Measurements from ENCODE around the gene MRRF. TPM values are rescaled to one million over a fixed set of nuclear protein-coding genes. Genes with fewer than 3 reads are reported as not detected.
"Not testable (repeated sequence)": the region's sequence is repeated elsewhere in the genome, so short reads cannot be mapped to it uniquely, and the experiment has no call there.

MRRF gene
- total RNA-seq, 1 experiment from 2014 or later: 37.9 TPM

DNA sequence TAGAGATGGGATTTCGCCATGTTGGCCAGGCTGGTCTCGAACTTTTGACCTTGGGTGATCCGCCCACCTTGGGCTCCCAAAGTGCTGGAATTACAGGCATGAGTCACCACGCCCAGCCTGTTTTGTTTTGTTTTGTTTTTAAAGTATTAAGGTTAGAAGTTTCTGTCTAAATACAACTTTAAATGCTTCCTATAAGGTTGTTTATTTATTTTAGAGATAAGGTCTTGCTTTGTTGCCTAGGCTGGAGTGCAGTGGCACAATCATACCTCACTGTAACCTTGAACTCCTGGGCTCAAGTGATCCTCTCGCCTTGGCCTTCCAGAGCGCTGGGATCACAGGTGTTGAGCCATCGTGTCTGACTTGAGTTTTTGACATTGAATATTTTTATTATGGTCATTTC lies 11.4 kb downstream of the MRRF start:
- DNase-seq (ENCODE audit: low read depth): peak; percentile 69

DNA sequence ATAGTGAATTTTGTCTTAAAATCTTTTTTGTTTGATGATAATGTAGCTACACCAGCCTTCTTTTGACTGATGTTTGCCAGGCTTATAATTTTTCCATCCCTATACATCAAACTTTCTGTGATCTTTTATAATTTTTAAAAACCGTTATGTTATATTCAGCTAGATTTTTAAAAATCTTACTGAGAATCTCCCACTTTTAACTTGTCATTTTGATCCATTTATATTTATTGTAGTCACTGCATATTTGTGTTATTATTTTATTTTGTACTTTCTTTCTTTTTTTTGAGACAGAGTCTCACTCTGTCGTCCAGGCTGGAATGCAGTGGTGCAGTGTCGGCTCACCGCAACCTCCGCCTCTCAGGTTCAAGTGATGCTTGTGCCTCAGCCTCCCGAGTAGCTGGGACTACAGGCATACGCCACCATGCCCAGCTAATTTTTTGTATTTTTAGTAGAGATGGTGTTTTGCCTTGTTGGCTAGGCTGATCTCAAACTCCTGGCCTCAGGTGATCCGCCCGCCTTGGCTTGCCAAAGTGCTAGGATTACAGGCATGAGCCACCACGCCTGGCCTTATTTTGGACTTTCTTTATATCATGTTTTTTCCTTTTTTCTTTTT lies 12.7 kb downstream of the MRRF start:
- no peak for DNase-seq (ENCODE audit: low read depth)

DNA sequence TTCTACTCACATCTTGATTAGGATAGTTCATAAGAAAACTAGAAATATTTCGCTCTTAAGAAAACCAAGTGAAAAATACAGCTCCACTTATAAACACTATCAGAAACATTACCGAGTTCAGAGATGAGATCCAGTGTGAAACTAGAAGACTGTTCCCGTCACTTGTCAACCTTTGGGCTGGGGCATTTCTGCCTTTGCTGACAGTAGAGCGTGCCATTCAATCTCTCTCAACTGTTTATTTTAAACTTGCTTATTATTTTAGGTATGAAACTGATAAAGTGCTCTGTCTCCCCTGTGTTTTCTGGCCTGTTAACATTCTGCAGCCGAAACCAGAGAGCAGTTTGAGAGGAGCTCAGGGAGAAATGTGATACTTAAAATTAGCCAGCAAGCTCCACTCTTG lies 16.7 kb downstream of the MRRF start:
- no peak for DNase-seq (ENCODE audit: low read depth)

DNA sequence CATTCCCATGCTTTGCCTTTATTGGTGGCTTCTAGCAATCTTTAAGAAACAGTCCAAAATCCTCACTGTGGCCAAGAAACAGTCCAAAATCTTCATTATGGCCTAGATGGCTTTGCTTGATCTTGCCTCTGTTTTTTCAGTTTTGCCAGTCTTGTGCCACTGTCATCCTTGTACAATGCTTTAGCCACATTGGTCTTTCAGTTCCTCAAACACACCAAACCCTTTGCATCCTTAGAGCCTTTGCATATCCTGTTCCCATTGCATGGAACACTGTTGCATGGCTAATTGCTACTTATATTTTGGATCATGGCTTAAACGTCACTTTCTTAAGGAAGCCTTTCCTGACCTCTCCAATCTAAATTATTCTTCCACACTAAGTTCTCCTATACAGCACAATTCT lies 22.1 kb downstream of the MRRF start:
- no peak for DNase-seq (ENCODE audit: low read depth)

DNA sequence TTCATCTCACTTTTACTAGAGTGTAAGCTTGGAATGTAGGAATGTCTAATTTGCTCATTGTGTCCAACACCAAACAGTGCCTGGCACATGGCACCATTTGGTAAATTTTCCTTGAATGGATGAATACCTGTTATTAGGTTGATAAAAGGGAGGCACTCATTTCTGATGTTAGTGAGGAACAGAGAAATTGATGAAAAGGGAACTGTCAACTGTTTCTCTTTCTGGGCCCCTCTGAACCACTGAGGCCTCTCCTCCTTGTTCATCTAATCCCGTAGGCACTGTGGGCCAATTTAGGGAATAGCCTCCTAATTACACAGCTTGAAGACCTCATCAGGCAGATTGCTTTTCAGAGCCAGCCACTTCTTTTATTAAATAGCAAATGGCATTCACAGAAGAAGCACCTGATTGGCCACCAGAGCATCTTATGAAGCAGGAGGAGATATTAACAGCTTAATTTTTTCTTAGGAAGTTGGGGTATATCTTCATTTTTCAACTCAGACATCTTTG lies 22.6 kb downstream of the MRRF start:
- no peak for DNase-seq (ENCODE audit: low read depth)

DNA sequence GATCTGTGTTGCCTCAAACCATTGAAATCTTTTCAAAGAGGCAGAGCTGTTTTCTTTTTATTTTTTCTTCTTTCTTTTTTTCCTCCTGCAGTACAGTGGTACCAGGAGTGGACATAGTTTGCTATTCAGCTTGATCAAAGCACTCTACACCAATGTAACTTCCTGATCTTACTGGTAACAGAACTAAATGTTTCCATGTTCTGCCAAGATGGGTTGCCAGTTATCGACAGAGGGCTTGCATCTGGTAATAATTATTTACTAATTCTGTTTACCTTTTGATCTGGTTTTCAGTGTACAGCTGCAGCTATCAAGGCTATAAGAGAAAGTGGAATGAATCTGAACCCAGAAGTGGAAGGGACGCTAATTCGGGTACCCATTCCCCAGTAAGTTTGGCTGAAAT lies 26.8 kb downstream of the MRRF start:
- DNase-seq (ENCODE audit: low read depth): no peak

DNA sequence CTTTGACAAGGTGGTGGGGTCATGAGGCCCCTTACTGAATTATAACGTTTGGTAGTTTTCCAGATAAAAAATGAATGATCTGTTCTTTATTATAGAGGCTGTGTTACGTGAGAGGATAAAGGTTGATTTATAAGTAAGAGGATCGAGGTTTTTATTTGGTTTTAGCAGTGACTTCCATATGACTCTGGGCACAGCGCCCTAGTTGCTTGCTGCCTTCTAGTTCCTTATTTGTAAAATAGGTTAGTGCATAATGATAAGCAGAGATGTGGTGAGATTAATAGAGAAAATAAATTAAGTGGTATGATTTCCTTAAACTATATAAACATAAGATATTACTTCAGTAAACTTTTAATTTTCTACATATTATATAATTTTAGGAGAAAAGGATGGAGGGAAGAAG lies 29.8 kb downstream of the MRRF start:
- no peak for DNase-seq (ENCODE audit: low read depth)

DNA sequence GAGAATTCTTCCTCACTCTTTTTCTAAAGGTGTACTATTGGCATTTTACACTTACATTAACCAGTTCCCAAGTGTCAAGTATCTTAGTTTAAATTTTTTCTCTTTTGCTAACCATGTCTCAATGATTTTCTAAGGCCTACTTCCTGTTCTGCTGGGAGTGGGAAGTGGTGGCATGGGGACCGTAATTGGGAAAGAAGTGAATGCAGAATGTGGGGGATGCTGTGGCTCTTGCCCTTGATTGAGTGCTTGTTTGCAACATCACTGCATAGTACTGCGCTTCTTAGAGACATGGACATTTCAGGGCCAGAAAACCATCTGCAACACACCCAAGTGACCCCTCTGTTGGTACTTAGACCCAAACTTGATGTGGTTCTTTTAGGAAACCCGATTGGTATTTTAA lies 32.8 kb downstream of the MRRF start:
- DNase-seq (ENCODE audit: low read depth): no peak

DNA sequence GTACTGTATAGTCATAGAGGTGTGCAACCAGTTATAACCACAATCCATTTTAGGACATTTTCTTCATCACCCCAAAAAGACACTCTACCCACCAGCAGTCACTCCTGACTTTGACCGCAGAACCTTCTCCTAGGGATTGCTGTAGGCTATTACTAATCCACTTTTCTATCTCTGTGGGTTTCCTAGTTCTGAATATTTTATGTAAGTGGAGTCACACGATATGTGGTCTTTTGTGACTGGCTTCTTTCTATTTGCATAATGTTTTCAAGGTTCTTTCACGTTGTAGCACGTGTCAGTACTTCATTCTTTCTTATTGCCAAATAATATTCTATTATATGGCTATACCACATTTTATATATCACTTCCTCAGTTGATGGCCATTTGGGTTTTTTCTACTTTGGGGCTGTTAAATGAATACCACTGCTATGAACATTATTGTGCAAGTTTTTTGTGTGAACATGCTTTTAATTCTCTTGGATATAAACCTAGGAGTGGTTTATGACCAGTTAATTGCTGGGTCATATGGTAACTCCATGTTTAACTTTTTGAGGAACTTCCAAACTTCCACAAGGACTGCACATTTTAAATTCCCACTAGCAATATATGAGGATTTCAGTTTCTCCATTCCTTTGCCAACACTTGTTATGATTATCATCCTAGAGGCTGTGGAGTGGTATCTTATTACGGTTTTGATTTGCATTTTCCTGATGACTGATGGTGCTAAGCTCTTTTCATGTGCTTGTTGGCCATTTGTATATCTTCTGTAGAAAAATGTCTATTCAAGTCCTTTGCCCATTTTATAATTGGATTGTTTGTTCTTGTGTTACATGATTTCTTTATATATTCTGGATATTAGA lies 37.8 kb downstream of the MRRF start:
- peak; percentile 49 for DNase-seq (ENCODE audit: low read depth)

DNA sequence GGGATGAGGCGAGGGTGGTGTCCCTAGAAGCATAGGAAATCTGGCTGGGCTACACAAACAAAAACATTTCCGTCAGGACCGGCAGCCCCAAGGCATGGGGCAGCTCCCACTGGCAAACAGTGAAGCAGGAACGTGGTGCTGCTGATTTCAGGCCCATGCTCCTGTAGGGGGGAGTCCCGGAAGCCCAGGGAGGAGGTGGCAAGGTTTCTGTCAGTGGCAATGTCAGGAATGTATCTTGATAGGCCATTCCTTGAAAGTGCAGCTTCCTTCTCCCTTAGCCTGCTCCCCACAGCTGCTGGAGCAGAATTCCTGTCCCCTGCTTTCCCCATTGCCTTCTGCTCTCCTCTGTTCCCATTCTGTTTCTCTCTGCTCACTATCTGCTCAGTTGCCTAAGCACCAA lies 42.4 kb downstream of the MRRF start:
- no peak for DNase-seq (ENCODE audit: low read depth)

DNA sequence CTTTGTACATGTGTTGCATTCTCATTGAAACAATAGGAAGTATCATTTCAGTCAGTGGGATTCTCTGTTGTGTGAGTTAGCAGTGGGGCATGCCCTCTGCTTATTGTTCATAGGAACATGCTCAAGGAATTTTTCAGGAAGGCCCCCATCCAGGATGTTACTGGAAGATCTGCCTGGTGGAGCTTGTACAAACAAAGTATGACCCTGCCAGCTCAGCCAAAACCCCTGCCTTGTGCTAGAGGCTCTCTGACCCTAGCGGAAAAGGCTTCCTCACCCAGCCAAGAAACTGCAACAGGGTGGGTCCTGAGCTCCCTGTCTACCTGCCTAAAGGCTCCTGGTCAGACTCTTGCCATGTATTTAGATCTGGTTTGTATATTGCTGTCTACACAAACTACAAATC lies 43.2 kb downstream of the MRRF start:
- DNase-seq (ENCODE audit: low read depth): no peak

DNA sequence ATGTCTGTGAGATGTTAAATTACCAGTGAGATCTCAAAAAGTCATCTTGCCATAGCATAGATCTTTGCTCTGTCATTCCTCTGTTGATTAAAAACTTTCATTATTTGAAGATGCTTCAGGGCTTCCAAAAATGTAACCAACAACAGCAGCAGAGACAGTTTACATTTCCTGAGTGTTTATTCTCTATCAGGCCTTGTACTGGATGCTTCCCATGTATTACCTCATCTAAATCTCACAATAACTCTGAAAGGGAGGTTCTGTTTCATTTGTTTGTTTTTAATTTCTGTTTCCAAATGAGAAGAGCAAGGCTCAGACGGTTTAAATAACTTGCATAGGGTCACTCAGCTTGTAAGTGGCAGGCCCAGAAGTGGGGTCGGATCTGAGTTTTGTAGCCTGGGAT lies 45.2 kb downstream of the MRRF start:
- DNase-seq (ENCODE audit: low read depth): no peak

DNA sequence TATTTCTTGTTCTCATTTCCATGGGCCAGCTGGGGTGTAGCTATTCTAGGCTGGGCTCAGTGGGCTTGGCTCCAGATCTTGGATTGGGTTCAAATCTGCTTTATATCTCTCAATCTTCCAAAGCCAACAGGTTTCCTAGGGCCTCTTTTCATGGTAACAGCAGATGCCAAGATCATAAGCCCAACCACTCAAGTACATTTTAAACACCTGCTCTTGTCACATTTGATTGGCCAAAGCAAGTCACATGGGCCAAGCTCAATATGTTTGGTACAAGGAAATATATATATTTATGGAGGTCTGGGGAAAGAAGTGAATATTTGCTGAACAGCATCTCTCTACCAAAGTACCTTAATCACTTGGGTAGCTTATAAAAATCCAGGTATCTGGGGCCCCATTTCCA lies 49.5 kb downstream of the MRRF start:
- no peak for DNase-seq (ENCODE audit: low read depth)

DNA sequence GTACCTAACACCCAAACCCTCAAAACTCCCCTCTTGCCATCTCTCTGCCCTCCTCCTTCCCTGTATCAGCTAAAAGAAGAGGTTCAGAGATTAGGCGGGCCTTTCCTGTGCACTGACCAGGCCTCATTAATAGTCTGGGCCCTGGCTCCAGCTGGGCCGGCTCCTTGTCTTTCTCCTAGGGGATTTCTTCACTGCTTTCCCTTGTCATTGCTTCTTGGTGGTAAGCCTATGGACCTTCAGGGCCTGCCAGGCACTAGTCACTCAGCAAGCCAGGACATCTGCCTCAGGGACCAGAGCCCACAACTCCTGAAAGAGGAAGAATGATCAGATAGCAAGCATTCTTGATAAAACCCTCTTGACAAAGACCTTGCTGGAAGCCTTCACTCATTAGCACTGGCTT lies 50.9 kb downstream of the MRRF start:
- DNase-seq (ENCODE audit: low read depth): no peak

DNA sequence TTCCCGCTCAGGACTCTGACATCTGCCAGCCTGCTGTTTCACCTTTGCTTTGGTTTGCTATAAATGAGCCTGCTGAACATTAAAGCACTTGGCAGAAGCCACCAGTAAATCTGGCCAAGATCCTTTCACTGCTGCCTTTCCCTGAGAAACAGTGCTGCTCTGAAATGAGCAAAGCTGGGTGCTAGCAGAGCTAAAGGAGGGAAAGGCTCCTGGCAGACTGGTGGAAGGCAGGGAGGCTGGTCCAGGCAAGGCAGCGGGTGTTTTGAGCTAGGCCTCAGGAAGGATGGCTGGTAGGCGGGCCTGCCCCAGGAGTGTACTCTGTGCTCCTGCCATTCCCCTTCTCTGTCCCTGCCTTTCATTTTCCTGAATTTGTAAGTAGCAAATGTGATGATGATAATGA lies 53.6 kb downstream of the MRRF start:
- DNase-seq (ENCODE audit: low read depth): no peak

DNA sequence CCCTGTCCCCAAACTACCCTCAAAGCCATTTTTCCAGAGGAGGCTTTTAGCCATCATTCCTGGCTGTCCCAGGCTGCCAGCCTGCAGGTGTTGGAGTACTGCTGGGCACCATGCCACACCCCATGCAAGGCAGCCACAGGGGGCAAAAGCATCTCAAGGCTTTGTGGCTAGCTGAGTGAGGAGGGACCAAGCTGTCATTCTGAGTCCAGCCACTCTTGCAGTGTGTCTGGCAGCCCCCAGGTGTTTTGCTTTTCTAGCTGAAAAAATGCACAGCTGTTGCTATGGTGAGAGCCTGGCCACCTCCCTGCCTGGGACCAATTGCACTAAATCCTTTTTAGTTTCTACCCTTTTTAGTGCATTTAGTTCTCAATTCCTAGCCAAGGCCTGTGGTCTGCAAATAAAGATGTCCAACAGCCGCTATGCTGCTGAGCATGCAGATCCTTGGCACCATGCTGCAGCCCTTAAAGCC lies 55.8 kb downstream of the MRRF start:
- no peak for DNase-seq (ENCODE audit: low read depth)

DNA sequence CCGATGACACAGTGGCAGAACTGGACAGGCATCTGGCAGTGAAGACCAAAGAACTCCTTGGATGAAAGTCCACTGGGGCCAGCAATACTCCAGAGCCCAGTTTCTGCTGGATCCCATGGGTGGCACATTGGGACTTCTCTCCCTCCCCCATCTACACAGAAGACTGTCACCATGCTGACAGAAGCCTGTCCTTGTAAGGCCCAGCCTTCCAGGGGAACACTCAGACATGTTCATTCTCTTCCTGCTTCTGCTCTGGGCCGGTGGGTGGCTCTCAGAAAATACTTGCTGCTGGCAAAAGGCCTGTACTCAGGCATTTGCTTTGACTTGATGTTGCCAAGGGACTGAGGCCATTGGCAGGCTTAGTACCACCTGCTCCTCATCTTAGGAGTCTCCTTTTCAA lies 57.9 kb downstream of the MRRF start:
- DNase-seq (ENCODE audit: low read depth): no peak

DNA sequence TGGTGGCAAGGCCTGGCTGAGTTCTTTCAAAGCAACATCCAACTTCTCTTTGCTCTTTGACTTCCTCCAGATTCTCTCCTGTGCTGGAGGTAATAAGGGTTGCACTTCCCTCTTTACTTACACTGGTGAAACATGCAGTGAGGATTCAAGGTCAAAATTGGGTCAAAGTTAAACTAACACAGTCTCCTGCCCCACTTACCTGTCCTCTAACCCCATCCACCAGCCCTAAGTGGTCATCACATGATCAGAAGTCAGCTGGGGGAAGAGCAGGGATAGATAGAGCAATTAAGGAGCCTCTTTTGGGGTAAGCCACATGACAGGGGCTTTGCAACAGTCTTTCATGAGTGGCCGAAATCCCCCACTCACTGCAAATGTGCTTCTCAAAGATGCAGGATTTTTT lies 60.0 kb downstream of the MRRF start:
- DNase-seq (ENCODE audit: low read depth): not testable (repeated sequence)

DNA sequence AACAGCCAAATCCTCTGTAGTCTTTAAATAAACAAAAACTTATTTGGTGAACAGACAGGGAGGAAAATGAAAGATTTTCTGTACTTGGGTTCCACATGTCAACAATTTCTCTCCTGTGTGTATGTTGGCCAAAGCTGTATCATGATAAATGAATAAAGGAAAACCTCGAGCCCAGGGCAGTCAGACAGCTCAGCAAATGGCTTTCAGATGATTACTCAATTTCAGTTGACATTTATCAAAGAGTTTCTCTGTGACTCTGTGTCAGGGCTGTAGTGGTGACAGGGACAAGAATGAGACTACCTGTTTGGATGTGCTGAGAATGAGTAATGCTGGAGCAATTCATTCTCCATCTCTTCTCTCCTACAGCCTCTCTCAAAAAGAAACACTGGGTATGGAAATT lies 60.4 kb downstream of the MRRF start:
- DNase-seq (ENCODE audit: low read depth): peak; percentile 48

DNA sequence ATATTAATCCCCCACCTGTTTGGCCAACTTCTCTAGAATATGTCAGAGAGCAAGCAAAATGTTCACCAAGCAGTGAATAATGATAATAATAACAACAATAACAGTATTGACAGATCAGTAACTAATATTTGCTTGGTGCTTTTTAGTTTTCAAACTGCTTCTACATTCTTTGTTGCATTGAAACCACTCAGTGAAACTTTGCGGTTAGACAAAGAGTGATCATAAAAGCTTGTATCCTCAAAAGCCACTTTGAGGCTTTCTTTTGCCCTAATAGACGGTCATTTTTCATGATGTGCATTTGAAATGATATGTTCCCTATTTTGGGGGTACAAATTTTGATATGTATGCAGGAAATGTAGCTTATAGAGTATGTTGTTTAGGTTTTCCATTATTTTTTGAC lies 62.5 kb downstream of the MRRF start:
- no peak for DNase-seq (ENCODE audit: low read depth)

DNA sequence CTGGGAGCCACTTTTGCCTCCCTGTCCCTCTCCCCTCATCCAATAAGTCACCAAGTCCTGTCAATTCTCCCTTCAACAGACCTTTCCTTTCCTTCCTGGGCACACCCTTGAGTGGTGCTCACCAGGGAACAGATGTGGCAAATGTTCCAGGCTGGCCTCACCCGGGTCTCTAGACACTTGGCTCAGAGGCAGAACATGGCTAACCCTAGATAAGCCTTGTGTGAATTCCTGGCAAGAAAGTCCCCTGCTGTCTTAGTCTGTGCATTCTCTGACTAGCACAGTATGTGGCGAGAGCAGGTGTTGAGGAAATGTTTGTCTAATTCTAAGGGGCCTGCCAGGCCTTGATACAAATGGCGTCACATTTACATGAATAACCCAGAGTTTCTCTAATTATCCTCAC lies 64.9 kb downstream of the MRRF start:
- DNase-seq (ENCODE audit: low read depth): no peak

DNA sequence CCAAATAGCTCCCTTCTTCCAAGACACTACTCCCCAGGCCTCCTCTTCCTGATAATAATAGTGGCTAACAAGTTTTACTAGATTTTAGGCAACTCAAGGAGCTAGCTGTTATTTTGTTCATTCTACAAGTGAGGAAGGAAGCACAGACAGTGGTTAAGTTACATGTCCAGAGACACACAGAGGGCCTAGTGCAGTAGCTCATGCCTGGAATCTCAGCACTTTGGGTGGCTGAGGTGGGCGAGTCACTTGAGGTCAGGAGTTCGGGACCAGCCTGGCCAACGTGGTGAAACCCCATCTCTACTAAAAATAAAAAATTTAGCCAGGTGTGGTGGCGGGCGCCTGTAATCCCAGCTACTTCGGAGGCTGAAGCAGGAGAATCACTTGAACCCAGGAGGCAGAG lies 65.8 kb downstream of the MRRF start:
- not testable (repeated sequence) for DNase-seq (ENCODE audit: low read depth)

DNA sequence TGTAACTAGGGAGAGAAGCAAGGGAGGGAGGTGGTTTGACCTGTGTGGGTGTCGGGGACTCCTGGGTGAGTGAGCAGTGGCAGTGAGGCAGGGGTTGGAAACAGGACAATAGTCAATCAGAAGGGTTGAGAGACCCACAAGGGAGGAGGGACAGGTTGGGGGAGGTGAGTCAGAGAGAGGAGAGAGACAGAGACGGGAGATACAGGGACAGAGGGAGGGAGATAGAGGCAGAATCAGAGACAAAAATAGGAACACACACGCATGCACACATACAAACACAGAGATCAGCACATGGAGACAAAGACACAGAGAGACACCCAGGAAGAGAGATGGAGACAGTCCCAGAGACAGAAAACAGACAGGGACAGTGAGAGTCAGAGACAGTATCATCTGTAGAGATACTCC lies 66.8 kb downstream of the MRRF start:
- DNase-seq (ENCODE audit: low read depth): no peak

Data from M059J (cell line).